Osteoblast (primary cell): Measurements from ENCODE around the gene RPS6KA3. TPM values are rescaled to one million over a fixed set of nuclear protein-coding genes. Genes with fewer than 3 reads are reported as not detected.

Source experiments
- DNase-seq: peaks from one replicate; pipeline ENCODE4 v3.0.0; 2011; ENCODE audit warnings: low spot score, mixed read lengths; ENCODE audit not compliant: insufficient read length; ENCODE audit errors: missing footprints
- H2AFZ ChIP-seq: 2 replicates; pipeline ENCODE4 v1.6.0; 2011; ENCODE audit warnings: mild to moderate bottlenecking, low read length
- H3K27ac ChIP-seq: 2 replicates; pipeline ENCODE4 v1.5.1; 2011; ENCODE audit warnings: mild to moderate bottlenecking, low read depth, low read length, moderate library complexity
- H3K27me3 ChIP-seq: 2 replicates; pipeline ENCODE4 v1.6.0; 2012; ENCODE audit warnings: mild to moderate bottlenecking, control low read depth, inconsistent platforms, low read length, moderate library complexity; ENCODE audit not compliant: insufficient read depth
- H3K36me3 ChIP-seq: 2 replicates; pipeline ENCODE4 v1.5.1; 2011; ENCODE audit warnings: mild to moderate bottlenecking, low read length, control low read depth, moderate library complexity; ENCODE audit not compliant: insufficient read depth
- H3K4me1 ChIP-seq: 2 replicates; pipeline ENCODE4 v1.5.1; 2011; ENCODE audit warnings: mild to moderate bottlenecking, low read length, control low read depth, moderate library complexity; ENCODE audit not compliant: insufficient read depth
- H3K4me2 ChIP-seq: 2 replicates; pipeline ENCODE4 v1.6.0; 2011; ENCODE audit warnings: mild to moderate bottlenecking, low read length; ENCODE audit not compliant: insufficient read depth
- H3K4me3 ChIP-seq: fragments of 200-600 bp; sonication (generic); 3 replicates; pipeline ENCODE4 v1.5.1; 2012; ENCODE audit warnings: mild to moderate bottlenecking, low read length, inconsistent platforms; ENCODE audit not compliant: insufficient read depth
- H3K79me2 ChIP-seq: 2 replicates; pipeline ENCODE4 v1.6.0; 2012; ENCODE audit warnings: mild to moderate bottlenecking, low read length, control low read depth, inconsistent platforms; ENCODE audit not compliant: insufficient read depth
- H3K9me3 ChIP-seq: 2 replicates; pipeline ENCODE4 v1.5.1; 2011; ENCODE audit warnings: low read depth, low read length, control low read depth
- H4K20me1 ChIP-seq: 2 replicates; pipeline ENCODE4 v1.6.0; 2012; ENCODE audit warnings: mild to moderate bottlenecking, low read length, control low read depth; ENCODE audit not compliant: insufficient read depth
- total RNA-seq: library from RNA; depleted of rRNA; stranded (reverse); fragments of >200 nt; gene quantifications from 2 replicates; pipeline ENCODE4 v1.2.3, GENCODE V29; 2012
- TF ChIP-seq, protein P1 (sequence below): IDR thresholded peaks from 2 replicates; pipeline ENCODE4 v1.5.1; 2011; ENCODE audit warnings: mild to moderate bottlenecking, low read depth, low read length, moderate library complexity; ENCODE audit errors: extremely low read depth

RPS6KA3 gene
- total RNA-seq, 1 donor = 54.6 TPM

DNA sequence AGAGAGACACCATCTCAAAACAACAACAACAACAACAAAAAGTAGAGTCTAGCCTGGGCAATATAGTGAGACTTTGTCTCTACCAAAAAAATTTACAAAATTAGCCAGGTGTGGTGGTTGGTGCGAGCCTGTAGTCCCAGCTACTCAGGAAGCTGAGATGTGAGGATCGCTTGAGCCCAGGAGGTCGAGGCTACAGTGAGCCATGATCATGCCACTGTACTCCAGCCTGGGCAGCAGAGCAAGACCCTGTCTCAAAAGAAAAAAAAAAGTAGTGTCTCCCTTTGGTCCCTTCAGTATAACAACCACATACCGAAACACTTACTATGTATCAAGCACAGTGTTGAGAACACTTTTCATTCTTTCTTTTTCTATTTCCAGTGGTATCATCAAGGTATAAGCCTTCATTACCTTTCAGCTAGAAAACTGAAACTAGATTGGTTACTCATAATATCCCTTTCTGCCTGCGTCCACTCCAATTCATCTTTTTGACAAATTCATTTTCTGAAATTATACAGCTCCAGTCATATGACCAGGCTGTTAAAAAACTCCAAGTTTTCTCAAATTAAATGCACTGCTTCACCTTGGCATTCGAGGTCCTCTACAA, 54.1 kb downstream of the RPS6KA3 start:
- Histone ChIP-seq H3K4me1 (peaks cover 7% of the 10 kb centered on the region), H3K79me2 (peaks cover 18% of the 10 kb centered on the region), H3K27me3 (no peaks in the 10 kb centered on the region), H2AFZ (no peak overlapping the region), H3K4me2 (no peak overlapping the region), H3K36me3 (no peaks in the 10 kb centered on the region), H3K9me3 (no peaks in the 10 kb centered on the region), H3K4me3 (no peak overlapping the region), H4K20me1 (peaks cover 7% of the 10 kb centered on the region), H3K27ac (no peak overlapping the region)
- no peak for DNase-seq
- TF ChIP-seq, protein P1, sequence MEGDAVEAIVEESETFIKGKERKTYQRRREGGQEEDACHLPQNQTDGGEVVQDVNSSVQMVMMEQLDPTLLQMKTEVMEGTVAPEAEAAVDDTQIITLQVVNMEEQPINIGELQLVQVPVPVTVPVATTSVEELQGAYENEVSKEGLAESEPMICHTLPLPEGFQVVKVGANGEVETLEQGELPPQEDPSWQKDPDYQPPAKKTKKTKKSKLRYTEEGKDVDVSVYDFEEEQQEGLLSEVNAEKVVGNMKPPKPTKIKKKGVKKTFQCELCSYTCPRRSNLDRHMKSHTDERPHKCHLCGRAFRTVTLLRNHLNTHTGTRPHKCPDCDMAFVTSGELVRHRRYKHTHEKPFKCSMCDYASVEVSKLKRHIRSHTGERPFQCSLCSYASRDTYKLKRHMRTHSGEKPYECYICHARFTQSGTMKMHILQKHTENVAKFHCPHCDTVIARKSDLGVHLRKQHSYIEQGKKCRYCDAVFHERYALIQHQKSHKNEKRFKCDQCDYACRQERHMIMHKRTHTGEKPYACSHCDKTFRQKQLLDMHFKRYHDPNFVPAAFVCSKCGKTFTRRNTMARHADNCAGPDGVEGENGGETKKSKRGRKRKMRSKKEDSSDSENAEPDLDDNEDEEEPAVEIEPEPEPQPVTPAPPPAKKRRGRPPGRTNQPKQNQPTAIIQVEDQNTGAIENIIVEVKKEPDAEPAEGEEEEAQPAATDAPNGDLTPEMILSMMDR = no peak

GRCh38 chrX:20211261-20211786, 55.4 kb downstream of the RPS6KA3 start:
- Histone ChIP-seq H3K4me1 (no peaks in the 10 kb centered on the region), H3K9me3 (no peaks in the 10 kb centered on the region), H2AFZ (no peak overlapping the region), H3K36me3 (no peaks in the 10 kb centered on the region), H3K4me3 (no peak overlapping the region), H3K79me2 (peaks cover 13% of the 10 kb centered on the region), H3K4me2 (no peak overlapping the region), H3K27me3 (no peaks in the 10 kb centered on the region), H3K27ac (no peak overlapping the region), H4K20me1 (no peaks in the 10 kb centered on the region)
- TF ChIP-seq, protein P1 = no peak
- DNase-seq = no peak

DNA sequence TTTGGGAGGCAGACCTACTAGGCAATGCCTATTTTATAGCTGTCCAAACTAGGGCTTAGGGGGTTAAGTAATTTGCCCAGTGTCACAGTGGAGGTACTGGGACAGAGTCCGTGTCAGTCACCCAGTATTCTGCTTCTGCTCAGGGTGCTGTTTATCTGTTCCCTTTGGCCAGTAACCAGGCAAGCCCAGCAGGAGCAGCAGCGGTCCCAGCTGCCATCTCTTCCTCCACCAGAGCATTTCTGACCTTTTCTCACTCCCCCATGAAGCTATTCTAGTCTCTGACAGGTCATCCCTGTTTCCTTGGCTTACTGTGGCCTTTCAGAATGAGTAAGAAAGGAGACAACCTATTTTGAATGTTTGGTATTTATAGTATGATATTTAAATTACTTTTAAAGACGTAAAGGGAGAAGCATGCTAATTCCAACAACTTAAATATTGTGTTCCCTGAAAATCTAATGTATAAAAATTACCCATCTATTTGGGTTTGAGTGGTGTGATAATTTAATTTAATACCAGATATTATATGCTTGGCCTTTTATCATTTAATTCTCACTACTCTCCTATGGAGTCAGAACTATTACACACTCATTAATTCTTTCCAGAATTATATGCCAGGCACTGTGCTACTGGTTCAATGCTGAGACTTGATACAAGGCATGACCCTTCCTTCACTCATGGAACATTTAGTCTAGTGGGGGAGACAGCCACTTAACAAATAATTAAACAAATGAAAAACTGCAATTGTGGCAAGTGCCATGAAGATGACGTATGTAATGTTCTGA, 60.6 kb downstream of the RPS6KA3 start:
- no peak for DNase-seq
- TF ChIP-seq, protein P1 = no peak
- no peak overlapping the region for H3K27ac ChIP-seq
- H4K20me1 ChIP-seq = no peaks in the 10 kb centered on the region
- H3K36me3 ChIP-seq = peaks cover 2% of the 10 kb centered on the region
- no peak overlapping the region for H3K4me3 ChIP-seq
- H2AFZ ChIP-seq = no peak overlapping the region
- no peak overlapping the region for H3K4me2 ChIP-seq
- H3K4me1 ChIP-seq = no peaks in the 10 kb centered on the region
- peaks cover 2% of the 10 kb centered on the region for H3K79me2 ChIP-seq
- no peaks in the 10 kb centered on the region for H3K27me3 ChIP-seq
- H3K9me3 ChIP-seq = no peaks in the 10 kb centered on the region

- Histone ChIP-seq H3K4me1 (no peaks in the 10 kb centered on the region), H3K9me3 (no peaks in the 10 kb centered on the region), H3K4me2 (no peak overlapping the region), H3K79me2 (no peaks in the 10 kb centered on the region), H3K4me3 (no peak overlapping the region), H3K27ac (no peak overlapping the region), H2AFZ (no peak overlapping the region), H3K27me3 (no peaks in the 10 kb centered on the region), H4K20me1 (no peaks in the 10 kb centered on the region), H3K36me3 (peaks cover 2% of the 10 kb centered on the region)
- DNase-seq = no peak
- TF ChIP-seq, protein P1 = no peak
These were observed 62.4 kb downstream of the RPS6KA3 start for GRCh38 chrX:20204351-20204750.
